ENCODE results near the gene FBXO7.

- TF ChIP-seq EZH2 (optimal IDR thresholded peaks at IDR 0.05; ENCODE audit: low read depth, low read length) = no peak
- TF ChIP-seq CTCF (IDR thresholded peaks at IDR 0.05; ENCODE audit: low read length) = no peak
- TF ChIP-seq EZH2phosphoT487 (IDR thresholded peaks at IDR 0.05; ENCODE audit: low read length) = no peak
Observed at GRCh38 chr22:32527756-32528155, 53.1 kb downstream of the FBXO7 start.

Measured in MM.1S (cell line).